ENCODE measurements around the gene RAB11A. TPM values are rescaled to one million over a fixed set of nuclear protein-coding genes. Genes with fewer than 3 reads are reported as not detected.

Gene RAB11A
- total RNA-seq, 1 donor from 2014 or later: 153 TPM

DNA sequence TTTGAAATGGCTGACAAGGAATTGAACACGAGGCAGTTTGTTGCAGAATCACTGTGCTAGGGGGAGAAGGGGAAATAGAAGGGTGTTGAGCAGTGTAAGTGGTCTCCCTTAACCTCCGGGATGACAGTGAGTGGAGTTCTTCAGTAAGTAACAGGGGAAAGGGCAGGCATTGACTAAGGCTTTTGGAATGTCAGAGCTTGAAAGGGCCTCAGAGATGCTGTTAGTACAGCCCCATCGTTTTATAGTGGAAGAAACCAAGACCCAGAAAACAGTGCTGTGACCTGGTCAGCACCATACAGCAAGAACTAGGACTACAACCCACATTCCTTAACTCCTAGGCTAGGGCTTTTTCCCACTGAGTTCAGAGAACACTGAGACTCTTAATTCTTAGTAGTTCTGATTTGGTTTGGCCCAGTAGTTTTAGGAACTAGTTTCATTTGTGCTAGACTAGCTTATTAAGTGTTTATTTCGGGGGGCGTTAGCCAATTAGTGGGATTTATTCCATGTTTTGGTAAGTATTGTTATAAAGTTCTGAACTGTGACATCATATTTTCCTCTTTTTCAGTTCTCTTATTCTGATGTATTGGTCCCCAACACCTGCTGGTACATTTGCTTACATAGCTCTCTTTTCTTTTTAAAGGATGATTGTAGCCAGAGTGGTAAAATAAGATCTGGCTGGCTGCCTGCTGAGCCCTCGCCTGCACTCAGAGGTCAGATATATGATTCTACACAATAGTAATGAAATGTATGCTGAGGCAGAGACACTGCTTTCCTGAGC, 34.2 kb downstream of the RAB11A start:
- Mint-ChIP-seq H3K9me3 (ENCODE audit: low read depth) (no peaks in the 10 kb centered on the region), H3K36me3 (ENCODE audit: low read depth) (peaks cover 22% of the 10 kb centered on the region), H3K27me3 (ENCODE audit: low read depth) (no peaks in the 10 kb centered on the region), H3K4me3 (ENCODE audit: unreplicated experiment) (no peak overlapping the region), H3K27ac (ENCODE audit: unreplicated experiment) (no peak overlapping the region), H3K4me1 (ENCODE audit: low read depth) (peaks cover 16% of the 10 kb centered on the region)
- TF ChIP-seq, protein P1, sequence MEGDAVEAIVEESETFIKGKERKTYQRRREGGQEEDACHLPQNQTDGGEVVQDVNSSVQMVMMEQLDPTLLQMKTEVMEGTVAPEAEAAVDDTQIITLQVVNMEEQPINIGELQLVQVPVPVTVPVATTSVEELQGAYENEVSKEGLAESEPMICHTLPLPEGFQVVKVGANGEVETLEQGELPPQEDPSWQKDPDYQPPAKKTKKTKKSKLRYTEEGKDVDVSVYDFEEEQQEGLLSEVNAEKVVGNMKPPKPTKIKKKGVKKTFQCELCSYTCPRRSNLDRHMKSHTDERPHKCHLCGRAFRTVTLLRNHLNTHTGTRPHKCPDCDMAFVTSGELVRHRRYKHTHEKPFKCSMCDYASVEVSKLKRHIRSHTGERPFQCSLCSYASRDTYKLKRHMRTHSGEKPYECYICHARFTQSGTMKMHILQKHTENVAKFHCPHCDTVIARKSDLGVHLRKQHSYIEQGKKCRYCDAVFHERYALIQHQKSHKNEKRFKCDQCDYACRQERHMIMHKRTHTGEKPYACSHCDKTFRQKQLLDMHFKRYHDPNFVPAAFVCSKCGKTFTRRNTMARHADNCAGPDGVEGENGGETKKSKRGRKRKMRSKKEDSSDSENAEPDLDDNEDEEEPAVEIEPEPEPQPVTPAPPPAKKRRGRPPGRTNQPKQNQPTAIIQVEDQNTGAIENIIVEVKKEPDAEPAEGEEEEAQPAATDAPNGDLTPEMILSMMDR (IDR thresholded peaks at IDR 0.05): no peak
- no peak for DNase-seq (ENCODE audit: low spot score)

DNA sequence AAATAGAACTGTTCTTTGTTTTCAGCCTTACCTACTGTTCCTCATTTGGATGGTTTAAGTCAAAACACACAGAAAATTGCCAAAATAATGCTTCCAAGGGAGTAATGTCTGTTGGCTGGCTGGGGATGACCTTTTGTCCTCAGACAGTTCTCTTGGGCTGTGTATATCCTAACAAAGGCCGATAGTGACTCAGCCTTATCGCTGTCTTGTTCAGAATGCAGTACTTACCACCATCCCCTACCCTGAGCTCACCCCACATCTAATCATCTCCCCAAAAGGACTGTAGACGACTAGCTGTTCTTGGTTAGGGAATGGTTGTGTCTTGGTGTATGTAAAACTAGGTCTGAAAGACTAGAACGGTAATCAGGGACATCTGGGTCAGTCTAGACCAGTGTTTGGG, 35.0 kb downstream of the RAB11A start:
- no peaks in the 10 kb centered on the region for H3K27me3 Mint-ChIP-seq (ENCODE audit: low read depth)
- H3K27ac Mint-ChIP-seq (ENCODE audit: unreplicated experiment): no peak overlapping the region
- no peak for DNase-seq (ENCODE audit: low spot score)
- peaks cover 17% of the 10 kb centered on the region for H3K36me3 Mint-ChIP-seq (ENCODE audit: low read depth)
- TF ChIP-seq, protein P1 (IDR thresholded peaks at IDR 0.05): no peak
- H3K4me3 Mint-ChIP-seq (ENCODE audit: unreplicated experiment): no peak overlapping the region
- H3K4me1 Mint-ChIP-seq (ENCODE audit: low read depth): peaks cover 16% of the 10 kb centered on the region
- H3K9me3 Mint-ChIP-seq (ENCODE audit: low read depth): no peaks in the 10 kb centered on the region

DNA sequence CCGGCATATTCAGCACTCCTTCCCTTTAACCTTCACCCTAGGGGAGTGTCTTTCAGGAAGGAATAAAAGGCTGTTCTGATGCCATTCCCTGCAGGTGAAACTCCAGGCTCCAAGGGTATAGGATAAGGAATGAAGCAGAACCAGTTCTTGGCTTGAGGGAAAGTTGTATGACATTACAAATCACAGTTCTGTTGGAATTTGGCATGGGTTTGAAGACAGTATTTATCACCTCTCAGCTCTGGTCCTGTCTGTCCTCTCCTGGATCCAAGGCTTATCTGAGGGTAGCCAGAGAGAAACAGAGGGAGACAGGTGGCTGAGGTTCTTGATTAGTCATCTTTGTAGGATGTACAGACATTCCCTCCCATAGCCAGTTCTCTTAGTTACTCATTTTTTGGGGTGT, 37.1 kb downstream of the RAB11A start:
- H3K4me3 Mint-ChIP-seq (ENCODE audit: unreplicated experiment): no peak overlapping the region
- no peak for DNase-seq (ENCODE audit: low spot score)
- peaks cover 16% of the 10 kb centered on the region for H3K4me1 Mint-ChIP-seq (ENCODE audit: low read depth)
- no peak overlapping the region for H3K27ac Mint-ChIP-seq (ENCODE audit: unreplicated experiment)
- TF ChIP-seq, protein P1 (IDR thresholded peaks at IDR 0.05): no peak
- H3K36me3 Mint-ChIP-seq (ENCODE audit: low read depth): peaks cover 12% of the 10 kb centered on the region
- no peaks in the 10 kb centered on the region for H3K27me3 Mint-ChIP-seq (ENCODE audit: low read depth)
- H3K9me3 Mint-ChIP-seq (ENCODE audit: low read depth): no peaks in the 10 kb centered on the region

DNA sequence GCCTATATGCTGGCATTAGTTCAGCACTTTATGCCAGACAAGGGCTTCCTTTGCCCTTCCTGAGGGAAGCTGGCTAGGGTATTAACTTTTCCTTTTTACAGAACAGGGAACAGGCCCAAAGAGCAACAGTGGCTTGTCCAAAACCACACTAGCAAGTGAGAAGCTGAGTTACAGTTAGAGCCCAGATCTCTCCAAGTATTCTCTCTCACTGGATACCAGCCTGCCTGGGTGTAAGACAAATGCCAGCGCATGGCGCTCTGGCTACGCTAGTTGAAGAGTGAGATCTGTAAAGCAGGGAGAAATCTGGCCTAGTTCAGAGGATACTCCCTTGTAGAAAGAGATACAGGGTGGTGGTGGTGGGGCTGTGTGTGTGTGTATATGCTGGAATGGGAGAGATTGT, 38.4 kb downstream of the RAB11A start:
- H3K27me3 Mint-ChIP-seq (ENCODE audit: low read depth): no peaks in the 10 kb centered on the region
- no peak overlapping the region for H3K4me3 Mint-ChIP-seq (ENCODE audit: unreplicated experiment)
- H3K36me3 Mint-ChIP-seq (ENCODE audit: low read depth): peaks cover 10% of the 10 kb centered on the region
- no peaks in the 10 kb centered on the region for H3K9me3 Mint-ChIP-seq (ENCODE audit: low read depth)
- H3K27ac Mint-ChIP-seq (ENCODE audit: unreplicated experiment): no peak overlapping the region
- TF ChIP-seq, protein P1 (IDR thresholded peaks at IDR 0.05): no peak
- peaks cover 10% of the 10 kb centered on the region for H3K4me1 Mint-ChIP-seq (ENCODE audit: low read depth)
- DNase-seq (ENCODE audit: low spot score): no peak

DNA sequence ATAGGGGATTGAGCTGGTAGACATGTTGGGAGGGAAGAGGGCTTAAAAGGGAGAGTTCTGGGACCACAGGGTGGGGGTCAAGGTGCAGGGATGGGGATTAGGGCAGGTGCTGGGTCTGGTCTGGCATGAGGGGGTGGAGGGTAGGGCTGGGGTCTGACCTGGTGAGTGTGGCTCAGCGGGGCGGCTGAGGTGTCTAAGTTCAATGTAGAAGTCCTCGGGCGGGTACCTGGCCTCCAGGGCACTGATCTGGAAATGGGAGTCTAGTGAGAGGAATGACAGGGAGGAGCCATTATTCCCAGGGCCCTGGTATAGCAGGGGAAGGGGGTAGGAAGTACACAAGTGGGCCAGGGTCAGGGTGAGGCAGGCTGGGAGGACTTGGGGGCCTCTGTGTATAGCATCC, 39.6 kb downstream of the RAB11A start:
- Mint-ChIP-seq H3K27me3 (ENCODE audit: low read depth) (no peaks in the 10 kb centered on the region), H3K4me3 (ENCODE audit: unreplicated experiment) (no peak overlapping the region), H3K9me3 (ENCODE audit: low read depth) (no peaks in the 10 kb centered on the region), H3K36me3 (ENCODE audit: low read depth) (peaks cover 10% of the 10 kb centered on the region), H3K27ac (ENCODE audit: unreplicated experiment) (no peak overlapping the region), H3K4me1 (ENCODE audit: low read depth) (peaks cover under 1% of the 10 kb centered on the region)
- no peak for DNase-seq (ENCODE audit: low spot score)
- TF ChIP-seq, protein P1 (IDR thresholded peaks at IDR 0.05): no peak

Measured in chondrocyte (in vitro differentiated cells).